HCT116 (cell line): ENCODE measurements around the gene FAM221B. TPM values are rescaled to one million over a fixed set of nuclear protein-coding genes. Genes with fewer than 3 reads are reported as not detected.

Experiments
- ATAC-seq: fragments of 200-7000 bp; cut with Tn5 transposase; 2 replicates; pipeline ENCODE4 v1.9.1; 2020; ENCODE audit warnings: mild to moderate bottlenecking, moderate library complexity
- BruUV-seq: library from RNA; stranded (reverse); fragments of 400-500 nt; replicated peaks from 2 replicates; lab custom pipeline; 2021; lab: Mats Ljungman, UMichigan
- CTCF ChIA-PET: fragments of 300-600 bp; sonication (Branson Sonifier 250); formaldehyde crosslinking; loops from one replicate; lab custom pipeline; 2021; ENCODE audit warnings: antibody characterized with exemption; lab: Charles Lee
- POLR2A ChIA-PET: fragments of 300-600, 350-600 bp; sonication (Branson Sonifier 250); formaldehyde crosslinking; loops from one replicate; lab custom pipeline; 2021; ENCODE audit warnings: antibody characterized with exemption; lab: Charles Lee
- RAD21 ChIA-PET, 2 experiments: fragments of 300-600 bp; sonication (Branson Sonifier 250); formaldehyde crosslinking; loops; one replicate each; lab custom pipeline; 2023; ENCODE audit warnings: low total read pairs in 2 of 2; ENCODE audit not compliant: uncharacterized antibody in 2 of 2, unreplicated experiment in 2 of 2, low non-redundant PET in 1 of 2; lab: Charles Lee
- DNase-seq: peaks from one replicate; pipeline ENCODE4 v3.0.0-alpha.2; 2010; ENCODE audit warnings: low read depth, low spot score
- H2AFZ ChIP-seq: fragments of 200-600 bp; shearing (Covaris generic), sonication (generic); 2 replicates; pipeline ENCODE4 v1.6.1; 2017; ENCODE audit warnings: low read depth, mixed run types, mixed read lengths, antibody characterized with exemption, low read length; ENCODE audit not compliant: poor library complexity, severe bottlenecking
- H3K27ac ChIP-seq: 2 replicates; pipeline ENCODE4 v1.5.1; 2012; ENCODE audit warnings: low read depth, low read length
- H3K27me3 ChIP-seq: fragments of 200-600 bp; sonication (generic); 2 replicates; pipeline ENCODE4 v1.6.1; 2016; ENCODE audit warnings: mixed run types, low read length, mixed read lengths; ENCODE audit not compliant: insufficient read depth
- H3K36me3 ChIP-seq, 2 experiments: fragments of 200-500 bp in 1 of 2; fragments of 200-600 bp in 1 of 2; sonication (Bioruptor generic) in 1 of 2; sonication (generic) in 1 of 2; 2 replicates each; pipeline versions ENCODE4 v1.5.1 to v1.6.1; 2014 to 2016; ENCODE audit warnings: low read length in 2 of 2, inconsistent platforms in 1 of 2, mixed read lengths in 1 of 2, mixed run types in 1 of 2; ENCODE audit not compliant: insufficient read depth in 2 of 2, control insufficient read depth in 1 of 2
- H3K4me1 ChIP-seq, 2 experiments: fragments of 200-600 bp in 1 of 2; sonication (generic) in 1 of 2; 2 replicates each; pipeline versions ENCODE4 v1.5.1 to v1.6.1; 2012 to 2017; ENCODE audit warnings: low read length in 2 of 2, inconsistent platforms in 1 of 2, mild to moderate bottlenecking in 1 of 2, mixed read lengths in 1 of 2, mixed run types in 1 of 2, moderate library complexity in 1 of 2; ENCODE audit not compliant: insufficient read depth in 2 of 2, control insufficient read depth in 1 of 2
- H3K4me2 ChIP-seq: fragments of 200-600 bp; sonication (generic); 2 replicates; pipeline ENCODE4 v1.6.1; 2017; ENCODE audit warnings: mixed run types, low read length, mixed read lengths
- H3K4me3 ChIP-seq, 2 experiments: fragments of 200-600 bp in 1 of 2; sonication (generic) in 1 of 2; replicated peaks in 1 of 2; 2 replicates each; pipeline ENCODE4 v1.5.1; 2011 to 2016; ENCODE audit warnings: low read length in 2 of 2, control low read depth in 1 of 2, low read depth in 1 of 2, mild to moderate bottlenecking in 1 of 2, mixed read lengths in 1 of 2, mixed run types in 1 of 2
- H3K79me2 ChIP-seq: fragments of 200-600 bp; sonication (generic); 2 replicates; pipeline ENCODE4 v1.6.1; 2017; ENCODE audit warnings: mild to moderate bottlenecking, mixed run types, low read length, moderate library complexity, mixed read lengths; ENCODE audit not compliant: insufficient read depth
- H3K9ac ChIP-seq: fragments of 200-600 bp; sonication (generic); 2 replicates; pipeline ENCODE4 v1.6.1; 2016; ENCODE audit warnings: low read length, mixed read lengths
- H3K9me2 ChIP-seq: fragments of 200-600 bp; sonication (generic), shearing (Covaris generic); 2 replicates; pipeline ENCODE4 v1.6.1; 2017; ENCODE audit warnings: mixed run types, mild to moderate bottlenecking, moderate library complexity; ENCODE audit not compliant: insufficient read depth
- H3K9me3 ChIP-seq, 2 experiments: fragments of 200-500 bp in 1 of 2; fragments of 200-600 bp in 1 of 2; sonication (Bioruptor generic) in 1 of 2; sonication (generic) in 1 of 2; 2 replicates each; pipeline ENCODE4 v1.6.1; 2014 to 2017; ENCODE audit warnings: low read length in 2 of 2, mixed read lengths in 2 of 2, inconsistent platforms in 1 of 2, low read depth in 1 of 2, mild to moderate bottlenecking in 1 of 2, mixed run types in 1 of 2, moderate library complexity in 1 of 2; ENCODE audit not compliant: control insufficient read depth in 1 of 2, insufficient read depth in 1 of 2
- H4K20me1 ChIP-seq: fragments of 200-600 bp; sonication (generic), shearing (Covaris generic); 2 replicates; pipeline ENCODE4 v1.6.1; 2017; ENCODE audit warnings: mixed run types, mild to moderate bottlenecking, moderate library complexity; ENCODE audit not compliant: insufficient read depth
- CBX3 ChIP-seq: IDR thresholded peaks from 2 replicates; pipeline ENCODE4 v1.6.1; 2012; ENCODE audit warnings: low read depth
- ELF1 ChIP-seq: IDR thresholded peaks from 2 replicates; pipeline ENCODE4 v1.6.1; 2012; ENCODE audit warnings: low read depth, borderline replicate concordance
- EZH2 ChIP-seq: fragments of 200-600 bp; sonication (generic); IDR thresholded peaks from 2 replicates; pipeline ENCODE4 v1.6.1; 2017; ENCODE audit warnings: antibody characterized with exemption, mixed run types
- POLR2AphosphoS5 ChIP-seq: IDR thresholded peaks from 2 replicates; pipeline ENCODE4 v1.6.1; 2011; ENCODE audit warnings: mild to moderate bottlenecking, low read depth, low read length, moderate library complexity
- RAD21 ChIP-seq: IDR thresholded peaks from 2 replicates; pipeline ENCODE4 v1.6.1; 2012; ENCODE audit warnings: low read depth, mild to moderate bottlenecking
- SIN3A ChIP-seq: IDR thresholded peaks from 2 replicates; pipeline ENCODE4 v1.6.1; 2012; ENCODE audit warnings: low read depth
- SP1 ChIP-seq: IDR thresholded peaks from 2 replicates; pipeline ENCODE4 v1.6.1; 2012; ENCODE audit warnings: low read depth
- SRF ChIP-seq: IDR thresholded peaks from 2 replicates; pipeline ENCODE4 v1.6.1; 2012; ENCODE audit warnings: low read depth
- ZNF274 ChIP-seq: fragments of 200-500 bp; sonication (Bioruptor generic); IDR thresholded peaks from 2 replicates; pipeline ENCODE4 v1.6.1; 2014; ENCODE audit warnings: mild to moderate bottlenecking, low read depth, low read length, inconsistent platforms
- intact Hi-C: fragments of 100-400 bp; cut with micrococcal nuclease; formaldehyde crosslinking; loops from 2 replicates; pipeline ENCODE4 v1.10.0; 2022
- total RNA-seq: library from RNA; stranded (reverse); gene quantifications from one replicate; pipeline ENCODE4 v1.2.1, GENCODE V29; 2021; ENCODE audit not compliant: unreplicated experiment
- TF ChIP-seq, protein P1 (sequence below): IDR thresholded peaks from 2 replicates; pipeline ENCODE4 v1.6.1; 2011; ENCODE audit warnings: mild to moderate bottlenecking, low read length, moderate library complexity; ENCODE audit not compliant: insufficient replicate concordance; ENCODE audit errors: extremely low read depth
- TF ChIP-seq, protein P2 (sequence below): IDR thresholded peaks from 2 replicates; pipeline ENCODE4 v1.6.1; 2012
- TF ChIP-seq, protein P3 (sequence below): IDR thresholded peaks from 2 replicates; pipeline ENCODE4 v1.6.1; 2012; ENCODE audit warnings: low read depth

Gene FAM221B
- total RNA-seq, 1 experiment from 2014 or later = not detected

DNA sequence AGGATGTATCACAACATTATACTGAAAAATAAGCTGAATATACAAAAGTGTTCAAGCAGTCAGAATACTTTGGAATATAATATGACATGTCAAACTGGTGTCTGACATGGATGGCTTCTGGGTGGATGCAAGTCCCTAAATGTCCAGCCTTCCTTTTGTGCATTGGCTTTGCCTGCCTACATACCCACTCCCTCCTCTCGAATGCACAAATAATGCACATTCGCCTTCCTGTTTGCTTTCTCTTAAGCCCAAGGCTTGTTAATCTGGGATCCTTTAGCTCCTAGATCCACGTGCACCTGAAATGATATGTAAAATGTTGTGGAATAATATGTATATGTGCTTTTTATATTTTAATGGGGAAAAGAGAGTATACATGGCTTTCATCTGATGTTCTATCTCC, 50.0 kb downstream of the FAM221B start (continued):
- TF ChIP-seq, protein P1, sequence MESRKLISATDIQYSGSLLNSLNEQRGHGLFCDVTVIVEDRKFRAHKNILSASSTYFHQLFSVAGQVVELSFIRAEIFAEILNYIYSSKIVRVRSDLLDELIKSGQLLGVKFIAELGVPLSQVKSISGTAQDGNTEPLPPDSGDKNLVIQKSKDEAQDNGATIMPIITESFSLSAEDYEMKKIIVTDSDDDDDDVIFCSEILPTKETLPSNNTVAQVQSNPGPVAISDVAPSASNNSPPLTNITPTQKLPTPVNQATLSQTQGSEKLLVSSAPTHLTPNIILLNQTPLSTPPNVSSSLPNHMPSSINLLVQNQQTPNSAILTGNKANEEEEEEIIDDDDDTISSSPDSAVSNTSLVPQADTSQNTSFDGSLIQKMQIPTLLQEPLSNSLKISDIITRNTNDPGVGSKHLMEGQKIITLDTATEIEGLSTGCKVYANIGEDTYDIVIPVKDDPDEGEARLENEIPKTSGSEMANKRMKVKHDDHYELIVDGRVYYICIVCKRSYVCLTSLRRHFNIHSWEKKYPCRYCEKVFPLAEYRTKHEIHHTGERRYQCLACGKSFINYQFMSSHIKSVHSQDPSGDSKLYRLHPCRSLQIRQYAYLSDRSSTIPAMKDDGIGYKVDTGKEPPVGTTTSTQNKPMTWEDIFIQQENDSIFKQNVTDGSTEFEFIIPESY = no peak
- no peak for TF ChIP-seq ELF1

DNA sequence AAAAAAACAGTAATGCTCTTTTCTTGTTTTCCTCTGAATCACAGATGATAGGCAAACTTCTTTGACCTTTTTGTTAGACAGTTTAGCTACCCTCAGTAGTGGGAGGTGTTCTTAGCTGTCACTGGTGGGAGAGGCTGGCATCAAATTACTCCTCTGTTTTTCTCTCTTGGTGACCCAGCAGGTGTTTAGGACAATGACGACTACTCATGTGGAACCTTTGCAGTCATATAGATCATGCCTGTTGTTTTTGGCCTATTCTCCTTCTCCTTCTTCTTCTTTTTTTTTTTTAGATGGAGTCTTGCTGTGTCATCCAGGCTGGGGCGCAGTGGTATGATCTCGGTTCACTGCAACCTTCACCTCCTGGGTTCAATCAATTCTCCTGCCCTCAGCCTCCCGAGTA, 52.5 kb downstream of the FAM221B start:
- CTCF ChIA-PET = interaction anchor here (0.8 to 1.7 kb wide), 3 partner anchors 14 to 106 kb away, joined by 5 to 6 read pairs (median 6); no protein-coding TSS in a partner anchor
- BruUV-seq = no TSS peak
- RAD21 ChIA-PET = no interaction called here
- Histone ChIP-seq H3K9me2 (no peaks in the 10 kb centered on the region), H4K20me1 (no peaks in the 10 kb centered on the region), H2AFZ (no peak overlapping the region), H3K9ac (no peak overlapping the region), H3K27me3 (no peaks in the 10 kb centered on the region), H3K79me2 (no peaks in the 10 kb centered on the region), H3K36me3 (no peaks in the 10 kb centered on the region), H3K4me2 (no peak overlapping the region), H3K4me1 (peaks cover 2 to 6% of the 10 kb centered on the region in 2 experiments; a peak in 2 of 4 replicates), H3K27ac (no peak overlapping the region), H3K9me3 (no peaks in the 10 kb centered on the region), H3K4me3 (no peak overlapping the region)
- DNase-seq = no peak
- POLR2A ChIA-PET = no interaction called here
- no peak for ATAC-seq
- intact Hi-C loops = no loop called here
- TF ChIP-seq SP1 (no peak), RAD21 (no peak), ZNF274 (no peak), SRF (no peak), CBX3 (no peak), POLR2AphosphoS5 (no peak), EZH2 (no peak), SIN3A (no peak)
- TF ChIP-seq, protein P2, sequence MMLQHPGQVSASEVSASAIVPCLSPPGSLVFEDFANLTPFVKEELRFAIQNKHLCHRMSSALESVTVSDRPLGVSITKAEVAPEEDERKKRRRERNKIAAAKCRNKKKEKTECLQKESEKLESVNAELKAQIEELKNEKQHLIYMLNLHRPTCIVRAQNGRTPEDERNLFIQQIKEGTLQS = no peak
- TF ChIP-seq, protein P3, sequence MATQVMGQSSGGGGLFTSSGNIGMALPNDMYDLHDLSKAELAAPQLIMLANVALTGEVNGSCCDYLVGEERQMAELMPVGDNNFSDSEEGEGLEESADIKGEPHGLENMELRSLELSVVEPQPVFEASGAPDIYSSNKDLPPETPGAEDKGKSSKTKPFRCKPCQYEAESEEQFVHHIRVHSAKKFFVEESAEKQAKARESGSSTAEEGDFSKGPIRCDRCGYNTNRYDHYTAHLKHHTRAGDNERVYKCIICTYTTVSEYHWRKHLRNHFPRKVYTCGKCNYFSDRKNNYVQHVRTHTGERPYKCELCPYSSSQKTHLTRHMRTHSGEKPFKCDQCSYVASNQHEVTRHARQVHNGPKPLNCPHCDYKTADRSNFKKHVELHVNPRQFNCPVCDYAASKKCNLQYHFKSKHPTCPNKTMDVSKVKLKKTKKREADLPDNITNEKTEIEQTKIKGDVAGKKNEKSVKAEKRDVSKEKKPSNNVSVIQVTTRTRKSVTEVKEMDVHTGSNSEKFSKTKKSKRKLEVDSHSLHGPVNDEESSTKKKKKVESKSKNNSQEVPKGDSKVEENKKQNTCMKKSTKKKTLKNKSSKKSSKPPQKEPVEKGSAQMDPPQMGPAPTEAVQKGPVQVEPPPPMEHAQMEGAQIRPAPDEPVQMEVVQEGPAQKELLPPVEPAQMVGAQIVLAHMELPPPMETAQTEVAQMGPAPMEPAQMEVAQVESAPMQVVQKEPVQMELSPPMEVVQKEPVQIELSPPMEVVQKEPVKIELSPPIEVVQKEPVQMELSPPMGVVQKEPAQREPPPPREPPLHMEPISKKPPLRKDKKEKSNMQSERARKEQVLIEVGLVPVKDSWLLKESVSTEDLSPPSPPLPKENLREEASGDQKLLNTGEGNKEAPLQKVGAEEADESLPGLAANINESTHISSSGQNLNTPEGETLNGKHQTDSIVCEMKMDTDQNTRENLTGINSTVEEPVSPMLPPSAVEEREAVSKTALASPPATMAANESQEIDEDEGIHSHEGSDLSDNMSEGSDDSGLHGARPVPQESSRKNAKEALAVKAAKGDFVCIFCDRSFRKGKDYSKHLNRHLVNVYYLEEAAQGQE = no peak
